T-helper 1 cell treated with Interleukin-12 subunit alpha and Interleukin-12 subunit beta and Interleukin-4 antibody, amounts not matched to agents 30 μg/mL and 1 μg/mL, for 36 hours (primary cell): ENCODE results near the gene SAMD15.
"Not testable (repeated sequence)": the region's sequence is repeated elsewhere in the genome, so short reads cannot be mapped to it uniquely, and the experiment has no call there.

ENCODE experiments used
- H3K27ac Mint-ChIP-seq: one replicate; pipeline ENCODE4 v1.8.0; 2021; ENCODE audit warnings: mild to moderate bottlenecking, mixed read lengths
- H3K27me3 Mint-ChIP-seq: one replicate; pipeline ENCODE4 v1.8.0; 2021; ENCODE audit warnings: low read depth, mixed read lengths
- H3K36me3 Mint-ChIP-seq: one replicate; pipeline ENCODE4 v1.8.0; 2021; ENCODE audit warnings: low read depth, mixed read lengths
- H3K4me1 Mint-ChIP-seq: one replicate; pipeline ENCODE4 v1.8.0; 2021; ENCODE audit warnings: low read depth, mixed read lengths
- H3K4me3 Mint-ChIP-seq: one replicate; pipeline ENCODE4 v1.8.0; 2021; ENCODE audit warnings: mild to moderate bottlenecking, moderate library complexity, mixed read lengths
- H3K9me3 Mint-ChIP-seq: one replicate; pipeline ENCODE4 v1.8.0; 2021; ENCODE audit warnings: mixed read lengths

SAMD15 gene

GRCh38 chr14:77376771-77377501 lies at the start of gene SAMD15, which contains the start of gene TMED8:
TSS of gene SAMD15 (plus strand) at chr14:77377379. CDS start at chr14:77377419, 40 bp downstream.
TSS of gene TMED8 (minus strand) at chr14:77377094. CDS start at chr14:77377053, 41 bp downstream.
- H3K4me3 Mint-ChIP-seq, result peak within 1 kb of the TSS; percentile 94

GRCh38 chr14:77329872-77330271 lies 47.3 kb upstream of the SAMD15 start:
- Mint-ChIP-seq H3K27me3 (no peaks in the 10 kb centered on the region), H3K27ac (no peak overlapping the region), H3K4me1 (no peaks in the 10 kb centered on the region), H3K36me3 (no peaks in the 10 kb centered on the region), H3K9me3 (no peaks in the 10 kb centered on the region), H3K4me3 (no peak overlapping the region)

More at GRCh38 chr14:77376771-77377501, at the start of gene SAMD15, which contains the start of gene TMED8:
- H3K36me3 Mint-ChIP-seq, result peaks cover 24% of the 10 kb centered on the region
- H3K27me3 Mint-ChIP-seq, result peaks cover 12% of the 10 kb centered on the region
- no peaks in the 10 kb centered on the region for H3K9me3 Mint-ChIP-seq
- peaks cover 35% of the 10 kb centered on the region for H3K4me1 Mint-ChIP-seq
- peak within 1 kb of the TSS; percentile 87 for H3K27ac Mint-ChIP-seq

- Mint-ChIP-seq H3K27me3 (no peaks in the 10 kb centered on the region), H3K36me3 (peaks cover 10% of the 10 kb centered on the region), H3K4me3 (no peak overlapping the region), H3K9me3 (no peaks in the 10 kb centered on the region), H3K27ac (no peak overlapping the region), H3K4me1 (peaks cover 14% of the 10 kb centered on the region)
Measured at GRCh38 chr14:77335576-77335975, 41.6 kb upstream of the SAMD15 start.

GRCh38 chr14:77337255-77337654 lies 39.9 kb upstream of the SAMD15 start:
- H3K4me3 Mint-ChIP-seq, H3K27ac Mint-ChIP-seq, H3K27me3 Mint-ChIP-seq, H3K9me3 Mint-ChIP-seq: not testable (repeated sequence)
- peaks cover 16% of the 10 kb centered on the region for H3K36me3 Mint-ChIP-seq
- H3K4me1 Mint-ChIP-seq, result peaks cover 14% of the 10 kb centered on the region

GRCh38 chr14:77337880-77338279 lies 39.3 kb upstream of the SAMD15 start:
- Mint-ChIP-seq H3K27me3 (no peaks in the 10 kb centered on the region), H3K4me3 (no peak overlapping the region)

GRCh38 chr14:77338302-77338701 lies 38.9 kb upstream of the SAMD15 start:
- H3K4me3 Mint-ChIP-seq, result no peak overlapping the region
- H3K4me1 Mint-ChIP-seq, result peaks cover 14% of the 10 kb centered on the region
- no peaks in the 10 kb centered on the region for H3K9me3 Mint-ChIP-seq
- H3K36me3 Mint-ChIP-seq, result peaks cover 19% of the 10 kb centered on the region
- peak overlapping the region; percentile 69 for H3K27ac Mint-ChIP-seq
- H3K27me3 Mint-ChIP-seq, result no peaks in the 10 kb centered on the region

More at GRCh38 chr14:77337880-77338279, 39.3 kb upstream of the SAMD15 start:
- Mint-ChIP-seq H3K36me3 (peaks cover 16% of the 10 kb centered on the region), H3K9me3 (no peaks in the 10 kb centered on the region), H3K27ac (no peak overlapping the region), H3K4me1 (peaks cover 14% of the 10 kb centered on the region)

- no peak overlapping the region for H3K4me3 Mint-ChIP-seq
- no peak overlapping the region for H3K27ac Mint-ChIP-seq
- H3K4me1 Mint-ChIP-seq, result peaks cover 14% of the 10 kb centered on the region
- no peaks in the 10 kb centered on the region for H3K9me3 Mint-ChIP-seq
- H3K36me3 Mint-ChIP-seq, result peaks cover 21% of the 10 kb centered on the region
- H3K27me3 Mint-ChIP-seq, result no peaks in the 10 kb centered on the region
Measured at GRCh38 chr14:77339407-77339806, 37.8 kb upstream of the SAMD15 start.

- Mint-ChIP-seq H3K4me3 (no peak overlapping the region), H3K27me3 (no peaks in the 10 kb centered on the region), H3K27ac (no peak overlapping the region), H3K4me1 (peaks cover 14% of the 10 kb centered on the region), H3K36me3 (peaks cover 21% of the 10 kb centered on the region), H3K9me3 (no peaks in the 10 kb centered on the region)
Measured at GRCh38 chr14:77340389-77340788, 36.8 kb upstream of the SAMD15 start.

GRCh38 chr14:77342726-77343397 lies 34.3 kb upstream of the SAMD15 start:
- no peaks in the 10 kb centered on the region for H3K27me3 Mint-ChIP-seq
- no peaks in the 10 kb centered on the region for H3K9me3 Mint-ChIP-seq
- H3K4me1 Mint-ChIP-seq, result peaks cover 14% of the 10 kb centered on the region
- no peak overlapping the region for H3K4me3 Mint-ChIP-seq
- H3K36me3 Mint-ChIP-seq, result peaks cover 16% of the 10 kb centered on the region
- no peak overlapping the region for H3K27ac Mint-ChIP-seq

GRCh38 chr14:77343662-77344061 lies 33.5 kb upstream of the SAMD15 start:
- H3K27ac Mint-ChIP-seq, result no peak overlapping the region
- H3K4me1 Mint-ChIP-seq, result peaks cover 7% of the 10 kb centered on the region
- no peaks in the 10 kb centered on the region for H3K9me3 Mint-ChIP-seq
- no peak overlapping the region for H3K4me3 Mint-ChIP-seq
- H3K27me3 Mint-ChIP-seq, result no peaks in the 10 kb centered on the region
- H3K36me3 Mint-ChIP-seq, result peaks cover 16% of the 10 kb centered on the region

- Mint-ChIP-seq H3K27ac (no peak overlapping the region), H3K36me3 (peaks cover 12% of the 10 kb centered on the region)
Measured at GRCh38 chr14:77344377-77344996, 32.7 kb upstream of the SAMD15 start.

GRCh38 chr14:77346495-77346894 lies 30.7 kb upstream of the SAMD15 start:
- Mint-ChIP-seq H3K9me3 (no peaks in the 10 kb centered on the region), H3K27ac (no peak overlapping the region), H3K4me3 (no peak overlapping the region)

More at GRCh38 chr14:77344377-77344996, 32.7 kb upstream of the SAMD15 start:
- no peaks in the 10 kb centered on the region for H3K27me3 Mint-ChIP-seq
- H3K9me3 Mint-ChIP-seq, result no peaks in the 10 kb centered on the region
- H3K4me3 Mint-ChIP-seq, result no peak overlapping the region
- H3K4me1 Mint-ChIP-seq, result no peaks in the 10 kb centered on the region

GRCh38 chr14:77347751-77348150 lies 29.4 kb upstream of the SAMD15 start:
- Mint-ChIP-seq H3K4me3 (no peak overlapping the region), H3K4me1 (no peaks in the 10 kb centered on the region), H3K36me3 (peaks cover 16% of the 10 kb centered on the region), H3K9me3 (no peaks in the 10 kb centered on the region), H3K27ac (no peak overlapping the region), H3K27me3 (no peaks in the 10 kb centered on the region)

More at GRCh38 chr14:77346495-77346894, 30.7 kb upstream of the SAMD15 start:
- no peaks in the 10 kb centered on the region for H3K27me3 Mint-ChIP-seq
- H3K4me1 Mint-ChIP-seq, result no peaks in the 10 kb centered on the region
- H3K36me3 Mint-ChIP-seq, result peaks cover 16% of the 10 kb centered on the region

GRCh38 chr14:77353469-77354141 lies 23.6 kb upstream of the SAMD15 start:
- H3K4me3 Mint-ChIP-seq, result no peak overlapping the region
- peaks cover 14% of the 10 kb centered on the region for H3K36me3 Mint-ChIP-seq
- peaks cover 2% of the 10 kb centered on the region for H3K4me1 Mint-ChIP-seq
- H3K9me3 Mint-ChIP-seq, result no peaks in the 10 kb centered on the region
- H3K27ac Mint-ChIP-seq, result no peak overlapping the region
- no peaks in the 10 kb centered on the region for H3K27me3 Mint-ChIP-seq
